ENCODE results near the gene IRX4.

GRCh38 chr5:1892211-1892610 lies 9.5 kb upstream of the IRX4 start:
- no peak for TF ChIP-seq GATA3 (IDR thresholded peaks at IDR 0.05; ENCODE audit: low read depth, low read length)
- TF ChIP-seq GATA2 (IDR thresholded peaks at IDR 0.05; ENCODE audit: low read depth, low read length): no peak
